ENCODE data around the gene LRRC8A. TPM values are rescaled to one million over a fixed set of nuclear protein-coding genes. Genes with fewer than 3 reads are reported as not detected.
A peak's percentile ranks its signal among the peaks of the same experiment; 100 is the strongest.

LRRC8A gene
- total RNA-seq = 259 and 329 TPM in 2 replicates

DNA sequence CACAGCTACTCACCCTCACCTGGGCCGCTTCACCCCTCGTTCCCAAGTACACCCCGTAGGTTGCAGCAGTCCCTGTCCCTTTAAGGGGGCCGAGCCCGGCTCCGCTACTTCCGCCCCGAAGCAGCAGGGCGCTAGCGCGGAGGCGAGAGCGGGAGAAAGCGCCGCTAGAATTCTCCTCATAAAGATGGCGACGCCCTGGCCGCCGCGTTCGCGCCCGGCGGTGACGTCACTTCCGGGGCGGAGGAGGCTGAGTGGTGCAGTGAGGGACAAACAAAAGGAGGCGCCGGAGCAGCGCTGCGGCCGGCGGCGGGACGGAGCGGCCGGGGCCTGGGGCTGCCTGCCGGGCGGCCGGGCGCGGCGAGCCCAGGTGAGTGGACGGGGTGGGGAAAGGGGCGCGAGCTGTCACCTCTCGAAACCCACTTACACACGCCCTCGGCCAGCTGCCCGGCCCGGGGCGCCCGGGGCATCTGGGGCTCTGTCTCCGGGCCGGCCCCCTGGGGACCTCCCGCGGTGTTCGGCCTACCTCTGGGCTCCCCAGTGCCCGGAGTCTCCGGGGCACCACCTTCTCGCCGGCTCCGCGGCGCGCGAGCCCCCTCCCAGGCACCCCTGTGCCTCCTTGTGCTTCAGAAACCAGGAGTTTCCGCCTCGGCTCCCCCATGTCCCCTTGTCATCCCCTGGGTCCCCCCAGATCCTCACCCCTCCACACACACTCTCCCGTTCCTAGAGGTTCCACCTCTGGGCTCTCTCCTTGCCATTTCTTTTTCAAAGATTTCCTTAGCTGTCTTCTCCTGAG lies at the start of gene LRRC8A, which contains the start of gene KYAT1:
TSS of gene LRRC8A (plus strand) at position 250 of the 793 bp plus-strand sequence. CDS start 25,032 bp downstream, outside the sequence.
TSS of gene KYAT1 (minus strand) at position 67 of the 793 bp plus-strand sequence. CDS start 36,545 bp downstream, outside the sequence.
- DNase-seq (ENCODE audit: low read depth) (peak; percentile 88), FAIRE-seq (no peak)
- H3K4me3 ChIP-seq (ENCODE audit: low read depth, low read length) = peak within 1 kb of the TSS; percentile 92
- peaks cover 12% of the 10 kb centered on the region for H3K36me3 ChIP-seq (ENCODE audit: control insufficient read depth, insufficient read depth, low read length)
- no peaks in the 10 kb centered on the region for H3K27me3 ChIP-seq (ENCODE audit: control insufficient read depth, insufficient read depth, low read length)
- TF ChIP-seq, protein P1, sequence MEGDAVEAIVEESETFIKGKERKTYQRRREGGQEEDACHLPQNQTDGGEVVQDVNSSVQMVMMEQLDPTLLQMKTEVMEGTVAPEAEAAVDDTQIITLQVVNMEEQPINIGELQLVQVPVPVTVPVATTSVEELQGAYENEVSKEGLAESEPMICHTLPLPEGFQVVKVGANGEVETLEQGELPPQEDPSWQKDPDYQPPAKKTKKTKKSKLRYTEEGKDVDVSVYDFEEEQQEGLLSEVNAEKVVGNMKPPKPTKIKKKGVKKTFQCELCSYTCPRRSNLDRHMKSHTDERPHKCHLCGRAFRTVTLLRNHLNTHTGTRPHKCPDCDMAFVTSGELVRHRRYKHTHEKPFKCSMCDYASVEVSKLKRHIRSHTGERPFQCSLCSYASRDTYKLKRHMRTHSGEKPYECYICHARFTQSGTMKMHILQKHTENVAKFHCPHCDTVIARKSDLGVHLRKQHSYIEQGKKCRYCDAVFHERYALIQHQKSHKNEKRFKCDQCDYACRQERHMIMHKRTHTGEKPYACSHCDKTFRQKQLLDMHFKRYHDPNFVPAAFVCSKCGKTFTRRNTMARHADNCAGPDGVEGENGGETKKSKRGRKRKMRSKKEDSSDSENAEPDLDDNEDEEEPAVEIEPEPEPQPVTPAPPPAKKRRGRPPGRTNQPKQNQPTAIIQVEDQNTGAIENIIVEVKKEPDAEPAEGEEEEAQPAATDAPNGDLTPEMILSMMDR (IDR thresholded peaks at IDR 0.05; ENCODE audit: insufficient read depth, low read length, severe bottlenecking) = peak; percentile 19

DNA sequence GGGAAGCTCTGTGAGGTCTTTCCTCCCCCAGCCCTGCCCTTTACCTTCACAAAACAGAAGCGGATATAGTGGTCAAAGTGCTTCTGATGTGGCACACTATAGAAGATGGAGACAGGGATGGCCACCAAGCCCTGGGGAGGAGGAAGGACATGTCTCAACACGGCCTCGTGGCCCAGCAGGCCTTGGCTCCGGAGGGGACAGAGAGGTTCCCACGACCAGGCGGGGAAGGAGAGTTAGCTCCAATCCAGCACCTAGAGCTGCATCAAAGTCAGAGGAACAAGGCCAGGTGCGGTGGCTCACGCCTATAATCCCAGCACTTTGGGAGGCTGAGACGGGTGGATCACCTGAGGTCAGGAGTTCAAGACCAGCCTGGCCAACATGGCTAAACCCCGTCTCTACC lies 48.2 kb upstream of the LRRC8A start:
- TF ChIP-seq, protein P1 (IDR thresholded peaks at IDR 0.05; ENCODE audit: insufficient read depth, low read length, severe bottlenecking) = no peak
- FAIRE-seq (no peak), DNase-seq (ENCODE audit: low read depth) (no peak)
- Histone ChIP-seq H3K36me3 (ENCODE audit: control insufficient read depth, insufficient read depth, low read length) (peaks cover 8% of the 10 kb centered on the region), H3K27me3 (ENCODE audit: control insufficient read depth, insufficient read depth, low read length) (no peaks in the 10 kb centered on the region), H3K4me3 (ENCODE audit: low read depth, low read length) (no peak overlapping the region)

DNA sequence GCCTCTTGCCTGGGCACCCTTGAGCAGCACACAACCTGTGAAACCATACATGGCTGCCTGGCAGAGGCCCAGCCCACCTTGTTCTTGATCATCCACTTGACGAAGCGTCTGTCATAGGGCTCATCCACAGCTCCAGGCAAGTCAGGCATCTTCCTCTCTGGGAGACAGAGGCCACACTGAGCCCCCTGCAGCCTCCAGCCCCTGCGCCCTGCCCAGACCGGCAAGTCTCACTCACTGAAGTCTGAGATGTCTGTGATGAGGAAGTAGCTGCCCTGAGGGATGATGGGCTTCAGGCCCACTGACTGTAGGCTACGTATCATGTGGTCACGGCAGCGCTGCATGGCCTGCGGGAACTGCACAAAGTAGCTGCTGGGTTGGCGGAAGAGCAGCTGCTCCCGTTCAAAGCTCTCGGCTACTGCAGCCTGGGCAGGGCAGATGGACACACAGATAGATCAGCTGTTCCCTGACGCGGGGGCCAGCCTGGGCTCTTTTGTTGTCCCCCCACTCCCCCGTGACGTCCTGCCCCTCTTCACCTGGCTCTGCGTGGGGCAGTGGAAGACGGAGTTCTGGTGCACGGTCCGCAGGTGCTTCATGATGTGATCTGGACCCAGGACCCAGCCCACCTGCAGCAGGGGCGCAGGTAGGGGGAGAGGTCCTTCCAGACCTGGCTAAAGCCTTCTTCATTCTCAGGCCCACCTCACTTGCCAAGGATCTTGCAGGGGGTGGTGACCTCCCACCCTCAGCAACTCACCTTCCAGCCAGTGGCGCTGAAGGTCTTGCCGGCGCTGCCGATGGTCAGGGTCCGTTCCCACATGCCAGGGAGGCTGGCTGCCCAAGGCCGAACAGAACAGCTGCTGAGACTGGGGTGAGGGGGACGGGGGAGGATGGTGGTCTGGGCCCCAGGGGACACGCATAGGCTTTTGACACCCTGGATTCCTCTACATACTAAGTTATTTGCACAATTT lies 46.4 kb upstream of the LRRC8A start:
- H3K27me3 ChIP-seq (ENCODE audit: control insufficient read depth, insufficient read depth, low read length) = no peaks in the 10 kb centered on the region
- no peak overlapping the region for H3K4me3 ChIP-seq (ENCODE audit: low read depth, low read length)
- DNase-seq (ENCODE audit: low read depth) = no peak
- FAIRE-seq = no peak
- H3K36me3 ChIP-seq (ENCODE audit: control insufficient read depth, insufficient read depth, low read length) = peaks cover 8% of the 10 kb centered on the region
- TF ChIP-seq, protein P1 (IDR thresholded peaks at IDR 0.05; ENCODE audit: insufficient read depth, low read length, severe bottlenecking) = no peak

DNA sequence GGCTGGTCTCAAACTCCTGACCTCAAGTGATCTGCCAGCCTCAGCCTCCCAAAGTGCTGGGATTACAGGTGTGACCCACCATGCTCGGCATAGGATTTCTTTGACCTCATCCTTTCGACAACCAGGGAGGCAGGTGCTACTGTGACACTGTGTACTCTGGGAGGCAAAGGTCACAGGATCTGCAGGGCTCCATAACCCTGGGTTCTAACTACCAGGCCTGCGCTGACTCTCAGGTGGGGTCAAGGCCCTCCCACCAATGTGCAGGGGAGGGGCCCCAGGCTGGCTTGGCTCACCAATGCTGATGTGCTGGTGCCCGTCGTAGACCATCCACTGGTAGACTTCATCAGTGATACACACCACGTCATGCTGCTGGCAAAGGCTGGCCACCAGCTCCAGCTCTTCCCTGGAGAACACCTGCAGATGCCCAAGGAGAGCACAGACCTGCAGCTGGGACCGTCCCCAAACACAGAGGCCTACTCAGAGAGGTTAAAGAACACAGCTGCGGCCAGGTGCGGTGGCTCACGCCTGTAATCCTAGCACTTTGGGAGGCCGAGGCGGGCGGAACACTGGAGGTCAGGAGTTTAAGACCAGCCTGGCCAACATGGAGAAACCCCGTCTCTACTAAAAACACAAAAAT lies 45.3 kb upstream of the LRRC8A start:
- H3K4me3 ChIP-seq (ENCODE audit: low read depth, low read length) = no peak overlapping the region
- peak; percentile 68 for FAIRE-seq
- H3K36me3 ChIP-seq (ENCODE audit: control insufficient read depth, insufficient read depth, low read length) = peaks cover 8% of the 10 kb centered on the region
- TF ChIP-seq, protein P1 (IDR thresholded peaks at IDR 0.05; ENCODE audit: insufficient read depth, low read length, severe bottlenecking) = no peak
- no peaks in the 10 kb centered on the region for H3K27me3 ChIP-seq (ENCODE audit: control insufficient read depth, insufficient read depth, low read length)
- no peak for DNase-seq (ENCODE audit: low read depth)

DNA sequence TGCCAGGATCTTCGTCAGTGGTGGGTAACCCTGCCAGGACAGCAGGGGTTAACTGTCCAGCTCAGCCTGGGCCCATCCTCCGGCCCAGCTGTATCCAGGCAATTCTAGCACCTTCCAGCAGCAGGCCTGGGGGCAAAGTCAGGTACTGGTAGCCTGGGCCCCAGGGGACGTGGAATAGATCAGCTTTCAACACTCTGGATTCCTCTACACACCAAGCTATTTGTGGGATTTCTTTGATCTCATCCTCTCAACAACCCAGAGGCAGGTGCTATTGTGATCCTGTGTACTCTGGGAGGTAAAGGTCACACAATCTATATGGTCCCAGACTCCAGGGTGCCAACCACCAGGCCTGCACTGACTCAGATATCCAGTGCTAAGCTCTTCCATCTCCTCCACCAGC lies 43.6 kb upstream of the LRRC8A start:
- H3K36me3 ChIP-seq (ENCODE audit: control insufficient read depth, insufficient read depth, low read length) = peaks cover 7% of the 10 kb centered on the region
- no peaks in the 10 kb centered on the region for H3K27me3 ChIP-seq (ENCODE audit: control insufficient read depth, insufficient read depth, low read length)
- DNase-seq (ENCODE audit: low read depth) (no peak), FAIRE-seq (no peak)
- H3K4me3 ChIP-seq (ENCODE audit: low read depth, low read length) = no peak overlapping the region
- TF ChIP-seq, protein P1 (IDR thresholded peaks at IDR 0.05; ENCODE audit: insufficient read depth, low read length, severe bottlenecking) = no peak

Measured in bronchial epithelial cell (primary cell).